Endothelial cell of umbilical vein (primary cell): ENCODE results near the gene ODF2L. TPM values are rescaled to one million over a fixed set of nuclear protein-coding genes. Genes with fewer than 3 reads are reported as not detected.

Source experiments
- BruUV-seq: library from RNA; stranded (reverse); fragments of 400-500 nt; replicated peaks from 2 replicates; lab custom pipeline; 2021; lab: Mats Ljungman, UMichigan
- CTCF ChIA-PET: fragments of 300-600, 350-600 bp; sonication (Branson Sonifier 250); formaldehyde crosslinking; loops from one replicate; lab custom pipeline; 2021; ENCODE audit warnings: antibody characterized with exemption, inconsistent platforms; lab: Charles Lee
- POLR2A ChIA-PET: fragments of 300-600, 350-600 bp; sonication (Branson Sonifier 250); formaldehyde crosslinking; loops from one replicate; lab custom pipeline; 2021; ENCODE audit warnings: antibody characterized with exemption, inconsistent platforms; lab: Charles Lee
- DNase-seq: peaks from one replicate; pipeline ENCODE4 v3.0.0-alpha.2; 2011; ENCODE audit warnings: low read depth, low spot score
- FAIRE-seq: peaks from 2 replicates; lab custom pipeline; 2011; peaks lifted over from hg19 to GRCh38; lab: Jason Lieb, UNC
- H2AFZ ChIP-seq: 2 replicates; pipeline ENCODE4 v1.6.0; 2012; ENCODE audit warnings: low read depth, low read length, control low read depth, inconsistent platforms
- H3K27ac ChIP-seq: 2 replicates; pipeline ENCODE4 v1.5.1; 2011; ENCODE audit warnings: low read depth, mild to moderate bottlenecking, control low read depth, low read length, moderate library complexity; ENCODE audit not compliant: insufficient read depth
- H3K27me3 ChIP-seq, 2 experiments: 2 replicates each; pipeline versions ENCODE4 v1.6.0 to v1.6.1; 2011; ENCODE audit warnings: low read length in 2 of 2, mixed read lengths in 1 of 2; ENCODE audit not compliant: control insufficient read depth in 2 of 2, insufficient read depth in 2 of 2
- H3K36me3 ChIP-seq, 2 experiments: 2 replicates in 1 of 2; 3 replicates in 1 of 2; pipeline ENCODE4 v1.5.1; 2011; ENCODE audit warnings: low read length in 2 of 2, mild to moderate bottlenecking in 1 of 2, moderate library complexity in 1 of 2; ENCODE audit not compliant: control insufficient read depth in 2 of 2, insufficient read depth in 2 of 2; ENCODE audit errors: extremely low read depth in 1 of 2
- H3K4me1 ChIP-seq: 3 replicates; pipeline ENCODE4 v1.5.1; 2011; ENCODE audit warnings: mild to moderate bottlenecking, low read length; ENCODE audit not compliant: control insufficient read depth, insufficient read depth; ENCODE audit errors: extremely low read depth
- H3K4me2 ChIP-seq: 2 replicates; pipeline ENCODE4 v1.6.1; 2011; ENCODE audit warnings: low read length, control low read depth, mixed read lengths; ENCODE audit not compliant: insufficient read depth
- H3K4me3 ChIP-seq, 3 experiments: fragments of 200-600 bp in 1 of 3; sonication (generic), shearing (Covaris generic) in 1 of 3; replicated peaks in 1 of 3; 2 replicates each; pipeline ENCODE4 v1.5.1; 2011 to 2016; ENCODE audit warnings: control low read depth in 3 of 3, low read length in 3 of 3, mild to moderate bottlenecking in 2 of 3, inconsistent platforms in 1 of 3, low read depth in 1 of 3, moderate library complexity in 1 of 3; ENCODE audit not compliant: insufficient read depth in 1 of 3
- H3K79me2 ChIP-seq: 2 replicates; pipeline ENCODE4 v1.6.0; 2012; ENCODE audit warnings: low read length, inconsistent platforms; ENCODE audit not compliant: control insufficient read depth, insufficient read depth
- H3K9ac ChIP-seq: replicated peaks from 2 replicates; pipeline ENCODE3; 2011; ENCODE audit warnings: low read length, control low read depth; ENCODE audit not compliant: insufficient read depth; ENCODE audit errors: extremely low read depth
- H3K9me1 ChIP-seq: replicated peaks from 3 replicates; pipeline ENCODE4 v1.6.0; 2011; ENCODE audit warnings: mild to moderate bottlenecking, low read length; ENCODE audit not compliant: control insufficient read depth, insufficient read depth; ENCODE audit errors: extremely low read depth
- H3K9me3 ChIP-seq: replicated peaks from 2 replicates; pipeline ENCODE4 v1.5.1; 2012; ENCODE audit warnings: low read length, inconsistent platforms; ENCODE audit not compliant: control insufficient read depth, insufficient read depth
- H4K20me1 ChIP-seq: replicated peaks from 2 replicates; pipeline ENCODE3; 2011; ENCODE audit warnings: mild to moderate bottlenecking, low read length; ENCODE audit not compliant: control insufficient read depth, insufficient read depth; ENCODE audit errors: extremely low read depth
- EZH2 ChIP-seq: IDR thresholded peaks from 2 replicates; pipeline ENCODE4 v1.6.1; 2012; ENCODE audit warnings: borderline replicate concordance, low read depth, mild to moderate bottlenecking, moderate library complexity, low read length, inconsistent platforms; ENCODE audit not compliant: severe bottlenecking
- FOS ChIP-seq: IDR thresholded peaks from 2 replicates; pipeline ENCODE4 v1.6.1; 2011; ENCODE audit warnings: mild to moderate bottlenecking, low read length, moderate library complexity, borderline replicate concordance; ENCODE audit not compliant: insufficient read depth
- GATA2 ChIP-seq: IDR thresholded peaks from 2 replicates; pipeline ENCODE4 v1.7.0; 2011; ENCODE audit warnings: low read depth, mild to moderate bottlenecking, moderate library complexity, mixed read lengths, low read length; ENCODE audit not compliant: insufficient read length, insufficient read depth
- JUN ChIP-seq: IDR thresholded peaks from 2 replicates; pipeline ENCODE4 v1.6.1; 2011; ENCODE audit warnings: borderline replicate concordance, low read depth; ENCODE audit not compliant: insufficient read length, insufficient read depth
- MYC ChIP-seq: IDR thresholded peaks from one replicate; pipeline ENCODE4 v1.6.1; 2011; ENCODE audit warnings: mild to moderate bottlenecking, low read depth, low read length
- POLR2A ChIP-seq: IDR thresholded peaks from 2 replicates; pipeline ENCODE4 v1.6.1; 2012; ENCODE audit warnings: low read depth, mild to moderate bottlenecking, control low read depth, low read length
- POLR2AphosphoS5 ChIP-seq: IDR thresholded peaks from 2 replicates; pipeline ENCODE4 v1.6.1; 2012; ENCODE audit warnings: low read depth, mild to moderate bottlenecking, control low read depth, low read length, moderate library complexity; ENCODE audit not compliant: insufficient read depth
- dilution Hi-C: fragments of 300-500 bp; cut with MboI; formaldehyde crosslinking; loops from one replicate; pipeline ENCODE4 v1.15.0; 2019; ENCODE audit warnings: low sequenced_read_pairs; ENCODE audit not compliant: extremely low pct_ligation_motif_present
- intact Hi-C: fragments of 100-400 bp; cut with micrococcal nuclease; formaldehyde crosslinking; loops from one replicate; pipeline ENCODE4 v1.10.0; 2022
- polyA plus RNA-seq, 4 experiments: library from polyadenylated mRNA; depleted of rRNA in 3 of 4; stranded (reverse) in 3 of 4; unstranded in 1 of 4; fragments of >200 nt; gene quantifications; 2 replicates each; pipeline versions ENCODE4 v1.2.1 to v1.2.3, GENCODE V29; 2011 to 2012; ENCODE audit warnings: missing spikeins in 1 of 4
- total RNA-seq: library from RNA; stranded (reverse); gene quantifications from 2 replicates; pipeline ENCODE4 v1.2.3, GENCODE V29; 2021
- TF ChIP-seq, protein P1 (sequence below), 2 donors: IDR thresholded peaks; 1 replicate in 1 of 2; 2 replicates in 1 of 2; pipeline ENCODE4 v1.5.1; 2011; ENCODE audit warnings: low read length in 2 of 2, mild to moderate bottlenecking in 2 of 2, moderate library complexity in 2 of 2, control low read depth in 1 of 2, inconsistent platforms in 1 of 2, low read depth in 1 of 2; ENCODE audit not compliant: insufficient read depth in 1 of 2; ENCODE audit errors: extremely low read depth in 1 of 2

The ODF2L gene
- total and polyA plus RNA-seq, 2 donors (not counting 3 experiments of a cell fraction or from before 2014, with no cell fraction given) = 9.6 to 74.7 TPM

DNA sequence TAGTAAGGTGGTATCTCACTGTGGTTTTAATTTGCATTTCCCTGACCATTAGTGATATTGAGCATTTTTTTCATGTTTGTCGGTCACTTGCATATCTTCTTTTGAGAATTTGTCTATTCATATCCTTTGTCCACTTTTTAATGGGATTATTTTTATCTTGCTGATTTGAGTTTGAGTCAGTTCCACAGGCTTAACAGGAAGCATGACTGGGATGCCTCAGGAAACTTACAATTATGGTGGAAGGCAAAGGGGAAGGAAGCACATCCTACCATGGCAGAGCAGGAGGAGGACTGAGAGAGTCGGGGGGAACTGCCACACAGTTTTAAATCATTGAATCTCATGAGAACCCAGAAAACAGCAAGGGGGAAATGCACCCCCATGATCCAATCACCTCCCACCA lies 51.1 kb downstream of the ODF2L start:
- Histone ChIP-seq H4K20me1 (no peaks in the 10 kb centered on the region), H2AFZ (no peak overlapping the region), H3K79me2 (no peaks in the 10 kb centered on the region), H3K4me1 (peaks cover 35% of the 10 kb centered on the region), H3K4me2 (peak overlapping the region; percentile 52), H3K27ac (no peak overlapping the region), H3K9ac (no peak overlapping the region), H3K36me3 (no peaks in the 10 kb centered on the region), H3K9me3 (no peaks in the 10 kb centered on the region), H3K4me3 (no peak overlapping the region), H3K27me3 (no peaks in the 10 kb centered on the region), H3K9me1 (no peaks in the 10 kb centered on the region)
- intact Hi-C loops (no loop called here), dilution Hi-C loops (no loop called here)
- no TSS peak for BruUV-seq
- peak; percentile 88 for FAIRE-seq
- ChIA-PET POLR2A (no interaction called here), CTCF (no interaction called here)
- peak; percentile 26 for DNase-seq
- TF ChIP-seq JUN (no peak), MYC (no peak), EZH2 (no peak), FOS (peak; percentile 78), POLR2A (no peak), POLR2AphosphoS5 (peak; percentile 43), GATA2 (peak; percentile 61)
- TF ChIP-seq, protein P1, sequence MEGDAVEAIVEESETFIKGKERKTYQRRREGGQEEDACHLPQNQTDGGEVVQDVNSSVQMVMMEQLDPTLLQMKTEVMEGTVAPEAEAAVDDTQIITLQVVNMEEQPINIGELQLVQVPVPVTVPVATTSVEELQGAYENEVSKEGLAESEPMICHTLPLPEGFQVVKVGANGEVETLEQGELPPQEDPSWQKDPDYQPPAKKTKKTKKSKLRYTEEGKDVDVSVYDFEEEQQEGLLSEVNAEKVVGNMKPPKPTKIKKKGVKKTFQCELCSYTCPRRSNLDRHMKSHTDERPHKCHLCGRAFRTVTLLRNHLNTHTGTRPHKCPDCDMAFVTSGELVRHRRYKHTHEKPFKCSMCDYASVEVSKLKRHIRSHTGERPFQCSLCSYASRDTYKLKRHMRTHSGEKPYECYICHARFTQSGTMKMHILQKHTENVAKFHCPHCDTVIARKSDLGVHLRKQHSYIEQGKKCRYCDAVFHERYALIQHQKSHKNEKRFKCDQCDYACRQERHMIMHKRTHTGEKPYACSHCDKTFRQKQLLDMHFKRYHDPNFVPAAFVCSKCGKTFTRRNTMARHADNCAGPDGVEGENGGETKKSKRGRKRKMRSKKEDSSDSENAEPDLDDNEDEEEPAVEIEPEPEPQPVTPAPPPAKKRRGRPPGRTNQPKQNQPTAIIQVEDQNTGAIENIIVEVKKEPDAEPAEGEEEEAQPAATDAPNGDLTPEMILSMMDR (IDR thresholded peaks at IDR 0.05; ENCODE audit: extremely low read depth in 1 of 2, insufficient read depth in 1 of 2, low read depth in 1 of 2, low read length in 2 of 2) = no peak
